ENCODE measurements around the gene ADD2. TPM values are rescaled to one million over a fixed set of nuclear protein-coding genes. Genes with fewer than 3 reads are reported as not detected.

Gene ADD2
- total RNA-seq (1 to 10 TPM in 2 of 4 donors, under 1 TPM in 2; 0.85 to 2.6 (median 1.4) TPM), polyA plus RNA-seq (under 1 TPM; 0.09 to 0.79 (median 0.22) TPM)
- long read RNA-seq, donor 1, result 0 reads
- long read RNA-seq, donor 2, result 0 reads

- peak; percentile 25 to 59 (median 36) for ATAC-seq
- peak; percentile 19 to 48 for DNase-seq
- Histone ChIP-seq H3K9me3 (no peaks in the 10 kb centered on the region), H3K27ac (peak within 1 kb of the TSS; percentile 10), H3K36me3 (ENCODE audit: insufficient read depth in 1 of 2, low read depth in 1 of 2) (no peaks in the 10 kb centered on the region), H3K4me1 (no peaks in the 10 kb centered on the region), H3K27me3 (ENCODE audit: insufficient read depth in 3 of 3, low read length in 2 of 3) (peaks cover 3 to 61% (median 17%) of the 10 kb centered on the region in 3 donors), H3K4me3 (peak within 1 kb of the TSS; percentile 61)
- peak; percentile 22 for TF ChIP-seq CTCF (IDR thresholded peaks at IDR 0.05)
- intact Hi-C loops (cut with DNase I), result no loop called here
- WGBS, 3 donors, result 1 to 2% (median 1%) methylated on average over 51 to 73 of the region's 74 CpGs
Observed at GRCh38 chr2:70767699-70768589, at the start of gene ADD2. TSS of gene ADD2 (minus strand) at chr2:70768200. CDS start at chr2:70706408, 61,792 bp downstream.

GRCh38 chr2:70817284-70817954 lies 49.4 kb upstream of the ADD2 start:
- WGBS, 3 donors, result 69 to 77% (median 70%) methylated on average over 3 of the region's 3 CpGs

GRCh38 chr2:70816726-70817125 lies 48.7 kb upstream of the ADD2 start:
- ATAC-seq (no peak), DNase-seq (no peak)
- 34 to 43% (median 40%) methylated on average over 5 of the region's 5 CpGs for WGBS, 3 donors
- intact Hi-C loops (cut with DNase I), result no loop called here
- Histone ChIP-seq H3K36me3 (ENCODE audit: insufficient read depth in 1 of 2, low read depth in 1 of 2) (no peaks in the 10 kb centered on the region), H3K9me3 (no peaks in the 10 kb centered on the region), H3K27ac (no peak overlapping the region), H3K27me3 (ENCODE audit: insufficient read depth in 3 of 3, low read length in 2 of 3) (peaks cover 0 to 7% (median 0%) of the 10 kb centered on the region in 3 donors), H3K4me1 (no peaks in the 10 kb centered on the region), H3K4me3 (no peak overlapping the region)
- no peak for TF ChIP-seq CTCF (IDR thresholded peaks at IDR 0.05)

More at GRCh38 chr2:70817284-70817954, 49.4 kb upstream of the ADD2 start:
- H3K27ac ChIP-seq, result no peak overlapping the region
- DNase-seq (no peak), ATAC-seq (no peak)
- intact Hi-C loops (cut with DNase I), result no loop called here
- H3K9me3 ChIP-seq, result no peaks in the 10 kb centered on the region
- no peak overlapping the region for H3K4me3 ChIP-seq
- TF ChIP-seq CTCF (IDR thresholded peaks at IDR 0.05), result no peak
- no peaks in the 10 kb centered on the region for H3K36me3 ChIP-seq (ENCODE audit: insufficient read depth in 1 of 2, low read depth in 1 of 2)
- no peaks in the 10 kb centered on the region for H3K4me1 ChIP-seq
- peaks cover 0 to 4% (median 0%) of the 10 kb centered on the region in 3 donors for H3K27me3 ChIP-seq (ENCODE audit: insufficient read depth in 3 of 3, low read length in 2 of 3)

GRCh38 chr2:70808983-70809958 lies 41.3 kb upstream of the ADD2 start:
- no peaks in the 10 kb centered on the region for H3K9me3 ChIP-seq
- intact Hi-C loops (cut with DNase I), result no loop called here
- no peaks in the 10 kb centered on the region for H3K36me3 ChIP-seq (ENCODE audit: insufficient read depth in 1 of 2, low read depth in 1 of 2)
- no peak overlapping the region for H3K4me3 ChIP-seq
- DNase-seq (no peak), ATAC-seq (no peak)
- no peak for TF ChIP-seq CTCF (IDR thresholded peaks at IDR 0.05)
- H3K27ac ChIP-seq, result no peak overlapping the region
- H3K4me1 ChIP-seq, result no peaks in the 10 kb centered on the region
- 75 to 88% (median 77%) methylated on average over 12 of the region's 12 CpGs for WGBS, 3 donors
- H3K27me3 ChIP-seq (ENCODE audit: insufficient read depth in 3 of 3, low read length in 2 of 3), result peaks cover 0 to 5% (median 0%) of the 10 kb centered on the region in 3 donors
